ENCODE results near the gene EXOSC6. TPM values are rescaled to one million over a fixed set of nuclear protein-coding genes. Genes with fewer than 3 reads are reported as not detected.
"Not testable (repeated sequence)": the region's sequence is repeated elsewhere in the genome, so short reads cannot be mapped to it uniquely, and the experiment has no call there.

Gene EXOSC6
- total RNA-seq: 25.6 TPM

DNA sequence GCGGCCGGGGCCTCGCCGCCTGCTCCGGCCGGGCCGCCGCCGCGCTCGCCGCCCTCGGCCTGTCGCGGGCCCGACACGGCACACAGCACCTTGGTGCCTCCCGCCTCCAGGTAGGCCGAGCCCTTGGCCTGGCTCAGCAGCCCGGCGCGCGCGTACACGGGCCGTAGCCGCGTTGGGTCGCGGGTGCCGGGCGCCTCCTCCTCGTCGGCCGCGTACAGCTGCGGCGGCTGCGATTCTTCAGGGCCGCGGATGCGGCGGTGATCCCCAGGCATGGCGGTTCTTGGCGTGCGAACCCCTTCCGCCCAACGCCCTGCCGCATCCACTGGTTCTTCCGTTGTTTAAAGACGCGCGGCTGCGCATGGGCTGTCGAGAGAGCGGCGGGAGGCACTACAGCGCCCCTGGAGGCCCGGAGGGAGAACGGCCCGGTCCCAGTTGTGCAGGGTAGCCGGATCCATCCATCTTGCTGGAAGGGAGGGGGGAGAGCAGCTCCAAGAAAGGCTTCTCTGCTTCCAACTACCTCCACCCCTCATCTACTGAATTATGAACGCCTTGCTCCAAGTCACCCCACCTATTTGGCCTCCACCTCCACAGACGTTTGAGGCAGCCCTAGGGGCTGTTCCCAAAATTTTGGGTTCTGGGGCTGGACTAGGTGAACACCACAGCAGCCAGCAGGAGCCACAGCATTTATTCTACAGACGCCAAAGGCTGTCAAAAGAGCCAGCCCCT lies at the start of gene EXOSC6:
Gene EXOSC6, minus strand, starts transcription at position 312 of the 726 bp plus-strand sequence. Its CDS starts 40 bp downstream, at position 272.
- peak; percentile 93 for DNase-seq (ENCODE audit: low spot score)

DNA sequence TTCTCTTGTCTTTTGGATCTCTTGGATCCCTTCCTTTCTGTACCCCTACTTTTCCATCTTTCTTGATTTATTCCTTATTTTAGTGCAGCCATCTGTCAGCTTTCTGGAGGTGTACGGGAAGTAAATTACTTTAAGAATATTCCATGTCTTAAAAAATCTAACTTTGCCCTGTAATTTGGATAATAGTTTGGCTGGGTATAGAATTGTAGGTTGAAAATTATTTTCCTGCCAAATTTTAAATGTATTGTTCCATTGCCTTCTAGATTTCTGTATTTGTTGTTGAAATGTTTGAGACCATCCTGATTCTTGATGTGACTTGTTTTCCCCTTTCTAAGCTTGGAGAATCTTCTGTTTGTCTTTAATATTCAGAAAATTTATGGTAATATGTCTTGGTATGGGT lies 49.4 kb upstream of the EXOSC6 start:
- DNase-seq (ENCODE audit: low spot score): no peak

DNA sequence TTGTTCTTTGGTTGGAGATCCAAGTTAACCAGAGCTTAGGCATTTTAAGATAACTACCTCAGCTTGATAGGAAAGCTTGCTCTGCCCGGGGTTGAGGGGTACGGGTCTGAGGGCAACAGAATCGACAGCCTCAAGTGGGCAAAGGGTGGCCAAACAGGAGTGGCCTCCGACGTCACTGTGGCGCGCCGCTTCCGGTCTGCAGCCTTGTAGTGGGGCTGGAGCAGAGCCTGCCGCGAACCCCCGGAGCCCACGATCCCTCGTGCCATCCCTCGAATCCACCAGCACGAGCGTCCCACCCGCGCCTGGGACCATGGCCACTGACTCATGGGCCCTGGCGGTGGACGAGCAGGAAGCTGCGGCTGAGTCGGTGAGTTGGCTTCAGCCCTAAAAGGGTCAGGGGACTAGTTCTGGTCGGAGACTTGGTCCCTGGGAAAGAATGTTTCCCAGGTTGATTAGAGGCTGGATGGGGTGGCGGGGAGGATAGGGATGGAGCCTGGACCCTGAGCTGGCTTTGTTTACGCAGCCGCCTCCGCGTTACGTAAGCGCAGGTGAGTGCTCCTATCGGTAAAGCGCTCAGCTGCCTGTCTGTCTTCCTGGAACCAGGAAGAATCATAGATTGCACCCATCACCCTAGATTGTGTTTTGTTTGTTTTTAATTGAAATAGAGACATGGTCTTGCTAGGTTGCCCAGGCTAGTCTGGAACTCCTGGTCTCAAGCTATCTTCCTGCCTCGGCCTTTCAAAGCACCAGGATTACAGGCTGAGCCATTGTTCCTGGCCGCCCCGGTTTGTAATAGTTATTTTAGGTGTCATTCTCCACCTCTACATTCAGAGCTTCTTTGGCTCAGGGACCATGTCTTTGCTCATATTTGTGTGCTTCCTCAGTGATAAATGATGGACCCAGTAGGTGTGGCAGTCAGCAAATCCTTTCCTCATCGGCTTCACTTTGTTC lies 47.5 kb upstream of the EXOSC6 start, which contains the start of gene DDX19B:
Gene DDX19B, plus strand, starts transcription at position 199 of the 951 bp plus-strand sequence. Its CDS starts 112 bp downstream, at position 311.
- DNase-seq (ENCODE audit: low spot score): peak; percentile 84

DNA sequence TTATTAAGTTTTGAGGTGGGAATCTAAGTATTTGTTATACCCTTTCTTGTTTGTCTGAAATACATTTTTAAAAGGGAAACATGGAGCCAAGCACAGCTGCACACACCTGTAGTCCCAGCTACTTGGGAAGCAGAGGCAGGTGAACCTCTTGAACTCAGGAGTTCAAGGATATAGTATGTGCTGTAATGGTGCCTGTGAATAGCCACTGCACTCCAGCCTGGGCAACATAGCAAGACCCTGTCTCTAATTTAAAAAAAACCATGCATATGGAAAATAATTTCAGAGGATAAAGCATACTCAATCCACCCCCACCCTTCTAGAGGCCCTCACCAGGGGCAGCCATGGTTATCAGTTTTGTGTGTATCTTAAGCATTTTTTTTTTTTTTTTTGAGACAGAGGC lies 43.9 kb upstream of the EXOSC6 start:
- DNase-seq (ENCODE audit: low spot score): no peak

DNA sequence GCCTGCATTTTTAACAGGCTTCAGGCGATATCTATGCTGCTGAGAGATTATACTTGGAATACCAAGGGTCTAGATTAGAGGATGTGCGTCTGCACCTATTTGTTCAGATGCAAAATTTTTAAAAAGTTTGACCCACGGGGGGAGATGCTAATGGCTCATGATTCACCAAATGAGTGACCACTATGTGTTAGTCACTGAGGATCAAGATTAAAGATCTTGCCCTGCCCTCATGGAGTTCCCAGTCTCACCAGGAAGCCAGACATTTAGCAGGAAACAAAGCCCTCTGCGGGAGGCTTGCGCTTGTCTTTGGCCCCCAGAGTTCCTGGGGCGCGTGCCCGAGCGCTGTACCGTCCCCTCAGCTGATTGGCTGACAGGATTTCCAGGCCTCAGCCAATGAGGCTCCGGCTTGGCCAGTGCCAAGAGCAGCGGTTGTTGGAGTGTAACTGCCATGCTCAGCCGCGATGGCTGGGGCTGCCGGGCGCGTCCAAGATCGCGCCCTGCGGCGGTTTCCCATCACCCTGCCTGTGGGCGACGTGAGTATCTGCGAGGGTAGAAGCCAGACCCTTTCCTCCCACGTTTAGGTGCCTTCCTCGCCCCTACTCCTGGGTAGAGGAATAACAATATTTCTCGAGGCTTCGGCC lies 42.8 kb upstream of the EXOSC6 start:
- no peak for DNase-seq (ENCODE audit: low spot score)

DNA sequence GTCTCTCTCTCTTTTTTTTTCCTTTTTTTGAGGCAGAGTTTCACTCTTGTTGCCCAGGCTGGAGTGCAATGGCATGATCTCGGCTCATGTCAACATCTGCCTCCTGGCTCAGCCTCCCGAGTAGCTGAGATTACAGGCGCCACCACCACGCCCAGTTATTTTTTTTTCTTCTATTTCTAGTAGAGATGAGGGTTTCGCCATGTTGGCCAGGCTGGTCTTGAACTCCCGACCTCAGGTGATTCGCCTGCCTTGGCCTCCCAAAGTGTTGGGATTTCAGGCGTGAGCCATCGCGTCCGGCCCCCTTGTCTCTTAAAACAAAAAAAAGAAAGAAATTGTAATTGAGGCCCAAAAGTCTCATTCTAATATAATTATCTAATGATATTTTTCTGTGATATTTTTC lies 40.4 kb upstream of the EXOSC6 start:
- not testable (repeated sequence) for DNase-seq (ENCODE audit: low spot score)

DNA sequence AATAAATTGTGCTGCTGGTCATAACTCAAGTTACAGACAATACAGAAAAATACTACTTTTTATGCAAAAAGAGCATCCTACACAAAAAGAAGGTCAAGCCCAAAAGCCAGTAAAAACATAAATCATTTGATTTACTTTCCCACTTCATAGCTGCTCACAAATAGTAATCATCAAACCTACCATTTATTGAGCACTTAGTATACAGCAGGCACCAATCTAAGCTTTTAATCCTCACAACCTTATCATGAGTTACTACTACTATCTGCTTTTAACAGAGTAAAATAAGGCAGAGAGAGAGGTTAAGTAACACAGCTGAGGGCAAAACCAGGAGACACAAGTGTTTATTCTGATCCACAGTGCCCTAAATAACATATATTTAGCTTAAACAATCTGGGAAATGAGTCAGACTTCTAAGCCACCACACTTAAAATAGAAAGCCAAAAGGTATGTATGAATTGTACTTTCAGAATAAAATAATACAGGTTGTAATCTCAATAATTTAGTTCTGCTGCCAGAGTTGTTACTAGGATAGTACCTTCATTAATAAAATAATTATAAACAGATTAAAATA lies 39.3 kb upstream of the EXOSC6 start:
- DNase-seq (ENCODE audit: low spot score): no peak

DNA sequence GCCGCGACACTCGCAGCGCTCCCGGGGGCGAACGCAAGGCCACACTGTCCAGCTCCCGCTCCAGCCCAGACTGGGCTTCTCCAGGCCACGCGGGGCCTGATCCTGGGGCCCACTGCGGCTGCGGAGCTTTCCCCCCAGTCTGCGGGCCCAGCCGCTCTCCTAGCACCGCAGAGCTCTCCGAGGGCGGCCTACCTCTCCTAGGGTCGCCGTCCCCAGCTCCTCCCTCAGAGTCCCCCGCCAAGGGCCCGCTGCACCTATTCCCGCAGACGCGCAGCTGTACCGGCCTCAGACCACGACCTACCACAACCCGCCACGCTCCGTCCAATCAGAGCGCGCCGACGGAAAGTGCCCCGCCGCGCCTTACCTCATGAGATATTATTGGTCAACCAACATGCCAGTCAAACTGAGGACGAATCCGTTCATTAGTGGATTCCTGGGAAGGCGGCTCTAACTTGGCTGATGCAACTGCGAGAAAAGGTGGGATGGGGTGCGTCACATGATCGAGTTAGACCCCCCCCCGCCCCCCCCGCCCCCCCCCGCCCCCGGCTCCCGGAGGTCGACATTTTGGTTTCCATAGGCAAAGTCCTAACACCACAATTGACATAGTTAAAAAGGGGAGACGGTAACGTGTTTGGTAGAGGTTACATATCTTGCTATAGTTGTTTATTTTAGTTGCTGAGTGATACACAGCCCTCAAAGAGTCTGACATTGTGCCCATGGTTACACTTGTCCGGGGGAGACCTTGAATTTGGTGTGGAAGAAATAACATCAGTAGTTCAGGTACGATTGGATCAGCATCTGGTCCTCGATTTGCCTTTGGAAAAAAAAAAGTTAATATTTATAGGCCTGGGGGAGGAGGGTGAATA lies 37.7 kb upstream of the EXOSC6 start, which contains the start of gene AARS1:
Gene AARS1, minus strand, starts transcription at position 278 of the 866 bp plus-strand sequence. CDS start 6,743 bp downstream, outside the sequence.
- peak; percentile 98 for DNase-seq (ENCODE audit: low spot score)

DNA sequence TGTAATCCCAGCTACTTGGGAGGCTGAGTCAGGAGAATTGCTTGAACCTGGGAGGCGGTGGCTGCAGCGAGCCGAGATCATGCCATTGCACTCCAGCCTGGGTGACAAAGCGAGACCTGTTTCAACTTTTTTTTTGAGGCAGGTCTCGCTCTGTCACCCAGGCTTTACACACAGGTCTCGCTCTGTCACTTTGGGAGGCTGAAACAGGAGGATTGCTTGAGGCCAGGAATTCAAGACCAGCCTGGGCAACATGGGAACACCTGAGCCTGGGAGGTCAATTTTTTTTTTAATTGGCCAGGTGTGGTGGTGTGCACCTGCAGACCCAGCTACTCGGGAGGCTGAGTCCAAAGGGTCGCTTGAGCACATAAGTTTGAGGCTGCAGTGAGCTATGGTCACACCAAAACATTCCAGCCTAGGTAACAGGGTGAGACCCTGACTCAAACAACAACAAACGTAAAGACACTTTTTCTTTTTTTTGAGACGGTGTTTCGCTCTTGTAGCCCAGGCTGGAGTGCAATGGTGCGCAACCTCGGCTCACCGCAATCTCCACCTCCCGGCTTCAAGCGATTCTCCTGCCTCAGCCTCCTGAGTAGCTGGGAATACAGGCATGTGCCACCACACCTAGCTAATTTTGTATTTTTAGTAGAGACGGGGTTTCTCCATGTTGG lies 35.7 kb upstream of the EXOSC6 start:
- DNase-seq (ENCODE audit: low spot score): not testable (repeated sequence)

DNA sequence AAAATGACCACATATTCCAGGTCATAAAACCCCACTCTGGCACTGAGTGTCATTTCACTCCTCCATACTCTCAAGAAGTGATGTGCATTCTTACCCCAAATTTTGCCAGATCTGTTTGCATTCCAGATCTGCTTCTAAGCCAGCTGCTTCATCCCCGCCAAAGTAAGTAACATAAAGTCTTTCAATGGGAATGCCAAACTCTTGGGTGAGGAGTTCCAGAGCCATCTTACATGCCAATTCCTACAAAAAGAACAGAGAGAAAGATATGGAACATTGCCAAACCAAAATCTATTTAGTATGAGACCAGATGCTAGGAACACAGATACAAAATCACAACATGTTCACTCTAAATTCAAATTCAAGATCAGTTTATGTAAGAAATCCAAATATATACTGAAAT lies 24.7 kb upstream of the EXOSC6 start:
- no peak for DNase-seq (ENCODE audit: low spot score)

DNA sequence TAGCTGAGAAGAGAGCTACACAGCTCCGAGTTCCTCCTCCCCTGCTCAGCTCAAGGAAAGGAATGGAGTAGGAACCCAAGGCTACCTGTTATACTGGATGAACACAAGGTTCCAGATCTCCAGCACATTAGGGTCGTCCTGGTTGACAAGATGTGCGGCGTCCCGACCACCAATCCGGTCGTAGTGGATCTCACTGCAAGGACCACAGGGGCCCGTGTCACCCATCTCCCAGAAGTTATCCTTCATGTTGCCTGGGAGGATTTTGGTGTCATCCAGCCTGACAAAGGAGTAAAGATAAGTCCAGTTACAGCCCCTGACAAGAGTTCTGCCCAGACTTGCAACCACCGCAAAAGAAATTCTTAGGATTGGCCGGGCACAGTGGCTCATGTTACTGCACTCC lies 20.0 kb upstream of the EXOSC6 start:
- no peak for DNase-seq (ENCODE audit: low spot score)

DNA sequence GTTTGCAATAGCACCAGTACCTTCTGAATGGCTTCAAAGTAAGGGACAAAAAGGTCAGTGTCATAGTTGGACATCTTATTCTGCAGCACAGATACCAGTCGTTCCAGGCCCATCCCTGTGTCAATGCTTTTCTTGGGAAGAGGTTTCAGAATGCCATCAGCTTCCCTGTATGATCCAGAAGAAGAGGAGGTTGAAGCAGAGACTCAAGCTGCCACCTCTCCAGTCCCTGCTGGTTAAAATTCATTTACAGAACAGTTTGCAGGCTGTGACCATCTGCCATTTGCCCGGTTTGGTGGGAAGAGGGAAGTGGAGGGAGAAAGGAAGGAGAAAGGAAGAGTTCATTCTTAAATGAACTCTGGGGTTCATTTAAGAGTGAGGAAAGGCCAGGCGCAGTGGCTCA lies 18.4 kb upstream of the EXOSC6 start:
- no peak for DNase-seq (ENCODE audit: low spot score)

DNA sequence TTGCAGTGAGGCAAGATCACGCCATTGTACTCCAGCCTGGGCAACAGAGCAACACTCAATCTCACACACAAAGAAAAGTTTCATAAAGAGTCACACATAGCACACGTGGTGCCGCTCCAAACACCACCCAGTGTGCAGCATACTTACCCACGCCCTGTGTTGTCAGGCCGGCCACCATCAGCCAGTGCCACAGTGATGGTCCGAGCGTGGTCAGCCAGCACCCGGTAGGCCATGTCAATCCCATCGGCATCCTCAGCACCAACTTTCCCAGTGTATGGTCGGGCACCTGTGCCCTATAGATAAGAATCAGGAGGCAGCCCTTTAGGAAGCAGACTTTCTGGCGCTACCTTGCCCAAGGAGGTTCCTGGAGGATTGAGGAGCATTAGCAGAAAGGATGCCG lies 17.7 kb upstream of the EXOSC6 start:
- DNase-seq (ENCODE audit: low spot score): no peak

DNA sequence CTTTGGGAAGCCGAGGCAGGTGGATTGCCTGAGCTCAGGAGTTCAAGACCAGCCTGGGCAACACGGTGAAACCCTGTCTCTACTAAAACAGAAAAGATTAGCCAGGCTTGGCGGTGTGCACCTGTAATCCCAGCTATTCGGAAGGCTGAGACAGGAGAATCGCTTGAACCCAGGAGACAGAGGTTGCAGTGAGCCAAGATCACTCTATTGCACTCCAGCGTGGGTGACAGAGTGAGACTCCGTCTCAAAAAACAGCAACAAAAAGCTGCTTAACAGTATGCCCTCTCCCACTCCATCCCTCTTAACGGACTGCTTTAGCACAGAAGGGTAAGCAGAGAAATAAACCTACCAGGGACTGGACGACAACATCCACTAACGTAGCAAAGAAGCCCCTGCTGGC lies 16.2 kb upstream of the EXOSC6 start:
- not testable (repeated sequence) for DNase-seq (ENCODE audit: low spot score)

DNA sequence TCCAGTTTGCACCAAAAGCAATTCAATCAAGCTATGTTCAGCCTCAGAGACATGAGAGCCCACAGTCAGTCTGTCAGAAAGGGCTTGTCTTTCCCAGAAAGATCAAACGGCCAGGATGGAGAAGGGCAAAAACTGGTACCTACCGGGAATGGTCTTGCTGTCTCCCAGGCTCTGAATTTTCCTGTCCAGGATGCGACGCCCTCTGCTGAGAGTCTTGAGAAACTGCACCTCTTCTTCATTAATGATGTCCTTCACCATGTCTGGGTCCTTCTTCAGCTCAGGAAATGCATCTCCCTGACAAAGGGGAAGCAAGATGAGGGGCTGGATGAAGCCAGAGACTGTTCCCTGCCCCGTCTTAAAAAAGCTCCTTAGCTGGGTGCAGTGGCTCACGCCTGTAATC lies 15.8 kb upstream of the EXOSC6 start:
- DNase-seq (ENCODE audit: low spot score): no peak

DNA sequence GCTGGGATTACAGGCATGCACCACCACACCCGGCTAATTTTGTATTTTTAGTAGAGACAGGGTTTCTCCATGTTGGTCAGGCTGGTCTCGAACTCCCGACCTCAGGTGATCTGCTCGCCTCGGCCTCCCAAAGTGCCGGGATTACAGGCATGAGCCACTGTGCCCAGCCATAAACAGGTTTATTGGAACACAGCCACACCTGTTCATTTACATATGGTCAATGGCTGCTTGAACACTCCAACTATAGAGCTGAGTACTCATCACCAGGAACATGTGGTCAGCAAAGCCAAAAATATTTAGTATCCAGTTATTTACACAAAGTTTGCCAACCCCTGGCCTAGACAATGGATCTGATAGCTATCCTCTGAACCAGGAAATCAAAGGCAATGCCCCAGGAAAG lies 8.2 kb upstream of the EXOSC6 start:
- peak; percentile 8 for DNase-seq (ENCODE audit: low spot score)

DNA sequence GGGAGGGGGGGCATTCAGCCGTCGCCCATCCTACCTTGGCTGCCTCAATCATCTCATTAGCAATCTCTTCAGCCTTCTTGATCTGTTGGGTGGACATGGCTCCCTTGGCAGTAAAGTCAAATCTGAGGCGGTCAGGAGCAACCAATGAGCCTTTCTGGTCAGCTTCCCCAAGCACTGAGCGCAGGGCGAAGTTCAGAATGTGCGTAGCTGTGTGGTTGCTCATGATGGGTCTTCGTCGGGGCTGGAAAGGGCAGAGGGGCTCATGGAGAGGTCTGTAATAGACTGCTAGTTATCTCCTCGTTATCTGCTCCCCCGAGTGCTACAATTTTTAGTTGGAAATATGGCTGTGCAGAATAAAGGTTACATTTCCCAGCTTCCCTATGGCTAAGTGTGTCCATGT lies 7.2 kb upstream of the EXOSC6 start:
- DNase-seq (ENCODE audit: low spot score): peak; percentile 35

DNA sequence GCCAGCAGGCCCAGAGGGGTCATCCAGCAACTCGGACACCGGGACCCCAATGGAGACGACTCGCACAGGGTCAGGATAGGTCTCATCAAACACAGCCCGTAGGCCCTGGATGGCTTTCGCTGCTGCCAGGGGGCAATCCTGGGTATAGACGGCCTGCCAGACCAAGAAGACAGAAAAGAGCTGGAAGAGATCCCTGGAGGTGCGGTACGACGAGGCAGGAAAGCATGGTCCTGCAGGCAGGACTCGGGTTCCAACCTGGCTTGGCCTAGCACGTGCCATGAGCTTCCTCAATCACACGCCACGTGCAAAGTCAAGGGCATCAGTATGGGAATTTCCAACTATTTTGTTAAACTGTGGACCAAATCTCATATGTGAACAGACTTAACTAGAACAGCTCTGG lies 6.3 kb upstream of the EXOSC6 start:
- DNase-seq (ENCODE audit: low spot score): no peak

DNA sequence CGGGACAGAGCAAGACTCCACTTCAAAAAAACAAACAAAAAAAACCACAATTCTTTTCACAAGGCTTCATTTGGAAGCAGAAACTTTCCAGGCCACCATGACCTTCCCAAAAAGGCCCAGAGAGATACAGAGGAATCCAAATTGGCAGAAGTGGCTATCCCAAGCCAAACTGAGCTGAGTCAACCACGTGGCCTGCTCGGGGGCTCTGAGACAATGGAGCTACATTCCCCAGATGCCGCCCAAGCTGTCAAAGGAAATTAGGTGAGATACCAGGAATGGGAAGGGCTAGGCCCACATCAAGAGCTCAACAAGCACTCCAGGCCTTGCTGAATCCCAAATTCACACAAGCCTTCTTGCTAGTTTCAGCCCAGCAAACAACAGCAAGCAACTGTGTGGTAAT lies 5.7 kb upstream of the EXOSC6 start:
- DNase-seq (ENCODE audit: low spot score): no peak

DNA sequence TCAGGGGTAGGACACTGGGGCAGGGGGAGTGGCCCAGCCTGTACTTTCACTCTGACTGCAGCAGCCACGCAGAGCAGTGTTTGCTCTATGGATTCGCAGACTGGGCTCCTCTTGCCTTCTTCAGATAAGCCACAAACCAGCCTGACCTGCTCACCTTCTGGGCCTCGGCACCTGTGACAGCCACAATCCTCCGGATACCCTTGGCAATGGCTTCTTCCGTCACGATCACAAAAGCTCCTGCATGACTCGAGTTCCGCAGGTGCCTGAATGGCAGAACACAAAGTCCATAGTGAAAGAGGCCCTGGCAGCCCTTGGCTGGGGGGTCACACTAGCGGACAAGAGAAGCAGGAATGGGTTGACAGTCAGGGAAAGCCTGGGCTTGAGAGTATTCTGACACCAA lies 3.8 kb upstream of the EXOSC6 start:
- no peak for DNase-seq (ENCODE audit: low spot score)
